WTC11 (cell line): ENCODE measurements around the gene SEMA3F. TPM values are rescaled to one million over a fixed set of nuclear protein-coding genes. Genes with fewer than 3 reads are reported as not detected.
A peak's percentile ranks its signal among the peaks of the same experiment; 100 is the strongest.

Experiments
- ATAC-seq: fragments of 200-7000 bp; cut with Tn5 transposase; 2 replicates; pipeline ENCODE4 v1.10.0; 2021; ENCODE audit warnings: mild to moderate bottlenecking, moderate library complexity
- CTCF ChIA-PET: fragments of 300-600 bp; sonication (Branson Sonifier 250); formaldehyde crosslinking; loops from one replicate; lab custom pipeline; 2021; ENCODE audit warnings: antibody characterized with exemption; lab: Charles Lee
- POLR2A ChIA-PET: fragments of 350-600 bp; sonication (Branson Sonifier 250); formaldehyde crosslinking; loops from one replicate; lab custom pipeline; 2021; ENCODE audit warnings: antibody characterized with exemption; lab: Charles Lee
- DNase-seq: peaks from one replicate; pipeline ENCODE4 v3.0.0; 2021; ENCODE audit warnings: low spot score
- H3K27ac Mint-ChIP-seq: 2 replicates; pipeline ENCODE4 v1.8.0; 2021; ENCODE audit warnings: mixed read lengths
- H3K27me3 Mint-ChIP-seq: 2 replicates; pipeline ENCODE4 v1.8.0; 2021; ENCODE audit warnings: low read depth, mild to moderate bottlenecking, moderate library complexity, mixed read lengths
- H3K36me3 Mint-ChIP-seq: 2 replicates; pipeline ENCODE4 v1.8.0; 2021; ENCODE audit warnings: mixed read lengths
- H3K4me1 Mint-ChIP-seq: 2 replicates; pipeline ENCODE4 v1.8.0; 2022; ENCODE audit warnings: mixed read lengths
- H3K4me3 Mint-ChIP-seq: 2 replicates; pipeline ENCODE4 v1.8.0; 2021; ENCODE audit warnings: mild to moderate bottlenecking, moderate library complexity, mixed read lengths
- H3K9me3 Mint-ChIP-seq: 2 replicates; pipeline ENCODE4 v1.8.0; 2021; ENCODE audit warnings: mixed read lengths
- ELF4 ChIP-seq: sonication (generic); formaldehyde crosslinking; IDR thresholded peaks from 2 replicates; pipeline ENCODE4 v1.8.1; 2022; ENCODE audit warnings: low read depth, mild to moderate bottlenecking, moderate library complexity, missing genetic modification reagents
- ESRRA ChIP-seq: sonication (generic); formaldehyde crosslinking; IDR thresholded peaks from 2 replicates; pipeline ENCODE4 v1.8.1; 2022; ENCODE audit warnings: mild to moderate bottlenecking, missing genetic modification reagents, borderline replicate concordance
- ETV6 ChIP-seq: sonication (generic); formaldehyde crosslinking; IDR thresholded peaks from 2 replicates; pipeline ENCODE4 v1.8.1; 2022; ENCODE audit warnings: mild to moderate bottlenecking, missing genetic modification reagents
- IRF1 ChIP-seq: sonication (generic); formaldehyde crosslinking; IDR thresholded peaks from 2 replicates; pipeline ENCODE4 v1.8.0; 2023; ENCODE audit warnings: missing genetic modification reagents
- KAT7 ChIP-seq: sonication (generic); formaldehyde crosslinking; IDR thresholded peaks from 2 replicates; pipeline ENCODE4 v1.8.1; 2023; ENCODE audit warnings: missing genetic modification reagents, mild to moderate bottlenecking, borderline replicate concordance
- MLX ChIP-seq: sonication (generic); formaldehyde crosslinking; IDR thresholded peaks from 2 replicates; pipeline ENCODE4 v1.8.1; 2023; ENCODE audit warnings: mild to moderate bottlenecking, missing genetic modification reagents, moderate library complexity
- PRDM15 ChIP-seq: sonication (generic); formaldehyde crosslinking; IDR thresholded peaks from 2 replicates; pipeline ENCODE4 v1.8.0; 2022; ENCODE audit warnings: missing genetic modification reagents
- TEAD4 ChIP-seq: sonication (generic); formaldehyde crosslinking; IDR thresholded peaks from 2 replicates; pipeline ENCODE4 v1.8.0; 2022; ENCODE audit warnings: mild to moderate bottlenecking, missing genetic modification reagents
- ZBTB21 ChIP-seq: sonication (generic); formaldehyde crosslinking; IDR thresholded peaks from 2 replicates; pipeline ENCODE4 v1.8.1; 2023; ENCODE audit warnings: mild to moderate bottlenecking, missing genetic modification reagents, borderline replicate concordance
- ZNF219 ChIP-seq: sonication (generic); formaldehyde crosslinking; IDR thresholded peaks from 2 replicates; pipeline ENCODE4 v1.8.0; 2023; ENCODE audit warnings: missing genetic modification reagents, mild to moderate bottlenecking, borderline replicate concordance
- total RNA-seq: library from RNA; stranded (reverse); gene quantifications from 3 replicates; pipeline ENCODE4 v1.2.3, GENCODE V29; 2021

SEMA3F gene
- total RNA-seq, 1 experiment from 2014 or later = 49.0 TPM

GRCh38 chr3:50156549-50157493, 1.7 kb downstream of the SEMA3F start:
- H3K36me3 Mint-ChIP-seq = peaks cover 8% of the 10 kb centered on the region
- ATAC-seq = peak; percentile 41
- H3K4me3 Mint-ChIP-seq = peak overlapping the region; percentile 95
- H3K27me3 Mint-ChIP-seq = peaks cover 26% of the 10 kb centered on the region
- peak; percentile 54 for DNase-seq
- CTCF ChIA-PET = interaction anchor here (0.6 to 3.9 kb wide), 19 partner anchors 9 to 617 kb away, joined by 3 to 40 read pairs (median 6); partner anchors contain the start of gene INKA1
- H3K9me3 Mint-ChIP-seq = no peaks in the 10 kb centered on the region
- TF ChIP-seq PRDM15 (CRISPR knock-in tag) (peak; percentile 81), ESRRA (CRISPR knock-in tag) (no peak), IRF1 (0 out of 2 replicates have a peak, but pooled peaks have one; percentile 18), ETV6 (CRISPR knock-in tag) (no peak; the same call in 1 of the 2 replicates), KAT7 (CRISPR knock-in tag) (no peak), ELF4 (CRISPR knock-in tag) (no peak), MLX (CRISPR knock-in tag) (no peak), TEAD4 (CRISPR knock-in tag) (no peak)
- TF ChIP-seq, all 79 proteins: peak for 2
- Mint-ChIP-seq H3K4me1 (peaks cover 56% of the 10 kb centered on the region), H3K27ac (no peak overlapping the region)
- POLR2A ChIA-PET = interaction anchor here (0.6 to 1.5 kb wide), 3 partner anchors 16 to 31 kb away, joined by 4 to 9 read pairs (median 6); no protein-coding TSS in a partner anchor

- POLR2A ChIA-PET = no interaction called here
- no peak for ATAC-seq
- Mint-ChIP-seq H3K4me1 (peaks cover 49% of the 10 kb centered on the region), H3K36me3 (peaks cover 12% of the 10 kb centered on the region), H3K27ac (peak overlapping the region; percentile 65; the same call in 1 of the 2 replicates), H3K9me3 (no peaks in the 10 kb centered on the region), H3K27me3 (peaks cover 20% of the 10 kb centered on the region), H3K4me3 (peak overlapping the region; percentile 95; the same call in 1 of the 2 replicates)
- CTCF ChIA-PET = interaction anchor here (1.0 to 3.9 kb wide), 6 partner anchors 12 to 247 kb away, joined by 3 to 40 read pairs (median 4); no protein-coding TSS in a partner anchor
- DNase-seq = no peak
- TF ChIP-seq ZBTB21 (CRISPR knock-in tag) (no peak), ZNF219 (CRISPR knock-in tag) (0 out of 2 replicates have a peak, but pooled peaks have one; percentile 40), PRDM15 (CRISPR knock-in tag) (0 out of 2 replicates have a peak, but pooled peaks have one; percentile 8)
These were observed 2.9 kb downstream of the SEMA3F start for GRCh38 chr3:50157827-50158529.
